Measurements from ENCODE around the gene RHOV.

RHOV gene

GRCh38 chr15:40873694-40874561 is at the start of gene RHOV:
Gene RHOV (minus strand): TSS chr15:40874234. CDS start chr15:40874139, 95 bp downstream.
- peak; percentile 67 for DNase-seq

GRCh38 chr15:40923551-40923950 is 49.5 kb upstream of the RHOV start:
- DNase-seq, result no peak

GRCh38 chr15:40922608-40923005 is 48.6 kb upstream of the RHOV start:
- DNase-seq, result no peak

GRCh38 chr15:40921949-40922607 is 48.0 kb upstream of the RHOV start:
- DNase-seq, result no peak

- no peak for DNase-seq
Observed at GRCh38 chr15:40918799-40919392, 44.9 kb upstream of the RHOV start.

GRCh38 chr15:40918146-40918798 is 44.2 kb upstream of the RHOV start:
- no peak for DNase-seq

- DNase-seq, result no peak
Observed at GRCh38 chr15:40917585-40917984, 43.6 kb upstream of the RHOV start.

- DNase-seq, result no peak
Observed at GRCh38 chr15:40915679-40916078, 41.6 kb upstream of the RHOV start.

GRCh38 chr15:40915116-40915661 is 41.2 kb upstream of the RHOV start:
- DNase-seq, result no peak

- DNase-seq, result no peak
Observed at GRCh38 chr15:40914486-40914885, 40.5 kb upstream of the RHOV start.

- no peak for DNase-seq
Observed at GRCh38 chr15:40914013-40914412, 40.0 kb upstream of the RHOV start.

- DNase-seq, result no peak
Observed at GRCh38 chr15:40912478-40912877, 38.4 kb upstream of the RHOV start.

- no peak for DNase-seq
Observed at GRCh38 chr15:40911693-40912092, 37.7 kb upstream of the RHOV start.

GRCh38 chr15:40911141-40911540 is 37.1 kb upstream of the RHOV start:
- DNase-seq, result no peak

GRCh38 chr15:40909662-40910630 is 35.9 kb upstream of the RHOV start:
- no peak for DNase-seq

GRCh38 chr15:40908095-40908494 is 34.1 kb upstream of the RHOV start:
- no peak for DNase-seq

GRCh38 chr15:40906991-40907802 is 33.2 kb upstream of the RHOV start:
- DNase-seq, result no peak

GRCh38 chr15:40906091-40906990 is 32.3 kb upstream of the RHOV start:
- DNase-seq, result peak; percentile 73

GRCh38 chr15:40904552-40905201 is 30.6 kb upstream of the RHOV start:
- DNase-seq, result no peak

Measured in hematopoietic multipotent progenitor cell treated with erythropoietin and hydrocortisone succinate and interleukin-3 and kit ligand, for 8 days (in vitro differentiated cells).